Measurements from ENCODE around the gene ABT1.
"Not testable (repeated sequence)": the region's sequence is repeated elsewhere in the genome, so short reads cannot be mapped to it uniquely, and the experiment has no call there.

The ABT1 gene

DNA sequence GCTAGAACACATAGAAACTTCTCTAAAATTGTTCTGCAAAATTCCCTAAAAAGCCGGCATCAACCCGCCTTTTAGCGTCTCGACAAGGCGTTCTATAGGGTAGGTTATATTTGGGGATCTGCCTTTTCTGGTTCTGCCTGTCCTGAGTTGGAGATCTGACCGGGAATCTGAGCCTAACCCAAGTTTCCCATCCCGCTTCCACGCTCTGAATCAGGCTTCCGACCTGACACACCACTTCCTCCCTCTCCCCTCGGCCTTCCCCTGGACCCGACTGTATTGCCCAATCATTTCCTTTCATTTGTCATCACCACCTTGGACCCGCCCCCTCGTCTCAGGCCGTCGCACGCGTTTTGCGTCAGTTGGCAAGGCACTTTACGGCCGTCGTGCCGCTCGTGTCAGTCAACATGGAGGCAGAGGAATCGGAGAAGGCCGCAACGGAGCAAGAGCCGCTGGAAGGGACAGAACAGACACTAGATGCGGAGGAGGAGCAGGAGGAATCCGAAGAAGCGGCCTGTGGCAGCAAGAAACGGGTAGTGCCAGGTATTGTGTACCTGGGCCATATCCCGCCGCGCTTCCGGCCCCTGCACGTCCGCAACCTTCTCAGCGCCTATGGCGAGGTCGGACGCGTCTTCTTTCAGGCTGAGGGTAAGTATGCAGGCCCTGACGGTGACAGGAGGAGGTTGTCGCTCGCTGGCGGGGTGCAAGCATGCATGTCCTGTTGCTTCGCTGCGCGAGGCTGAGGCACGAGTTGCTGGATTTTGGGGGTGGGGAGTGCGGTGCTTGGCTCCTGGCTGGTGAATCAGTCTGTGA is at the start of gene ABT1:
ABT1 (plus strand) TSS at position 375 of the 810 bp plus-strand sequence; CDS start at position 405, 30 bp downstream.
- peak; percentile 99 for DNase-seq

- DNase-seq, result not testable (repeated sequence)
Observed at GRCh38 chr6:26547363-26547762, 49.4 kb upstream of the ABT1 start.

GRCh38 chr6:26550250-26550993 is 46.3 kb upstream of the ABT1 start:
- DNase-seq, result peak; percentile 57

DNA sequence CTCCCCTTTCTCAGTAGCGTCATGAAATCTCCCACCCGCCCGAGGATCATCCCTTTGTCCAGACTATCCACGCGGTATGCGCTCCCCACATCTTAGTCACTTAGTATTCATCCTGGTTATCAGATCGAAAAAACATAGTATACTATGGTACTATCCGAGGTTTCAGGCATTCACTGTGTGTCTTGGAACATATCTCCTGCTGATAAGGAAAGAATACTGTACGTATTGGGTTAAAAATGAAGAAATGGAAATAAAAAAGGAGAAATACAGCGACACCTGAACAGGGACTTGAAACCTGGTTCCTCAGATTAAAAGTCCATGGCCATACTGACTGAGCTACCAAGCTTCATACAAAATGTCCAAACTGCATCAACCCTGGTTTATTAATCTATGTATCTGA is 44.5 kb upstream of the ABT1 start:
- no peak for DNase-seq

DNA sequence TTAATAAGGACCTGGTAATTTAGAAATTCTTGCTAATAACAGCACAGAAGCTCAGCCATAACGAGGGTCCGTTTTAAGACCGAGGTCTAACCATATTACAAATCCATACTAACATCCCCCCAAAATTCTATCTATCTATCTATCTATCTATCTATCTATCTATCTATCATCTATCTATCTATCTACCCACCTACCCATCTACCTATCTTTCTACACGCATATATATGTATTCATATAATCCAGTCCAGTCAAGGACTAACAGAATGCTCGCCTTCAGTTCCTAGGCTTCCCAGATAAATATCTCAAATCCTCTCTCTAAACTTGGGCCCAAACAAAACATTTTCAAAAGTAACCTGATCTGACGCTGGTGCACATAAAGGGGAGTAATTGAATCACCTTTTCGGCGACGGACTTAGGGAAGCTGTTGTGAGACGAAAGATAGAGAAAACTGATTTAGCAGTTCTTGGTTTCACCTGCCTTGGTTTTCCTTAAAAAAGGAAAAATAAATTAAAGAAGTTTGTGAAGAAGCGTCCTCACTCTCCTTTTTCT is 44.0 kb upstream of the ABT1 start:
- no peak for DNase-seq

DNA sequence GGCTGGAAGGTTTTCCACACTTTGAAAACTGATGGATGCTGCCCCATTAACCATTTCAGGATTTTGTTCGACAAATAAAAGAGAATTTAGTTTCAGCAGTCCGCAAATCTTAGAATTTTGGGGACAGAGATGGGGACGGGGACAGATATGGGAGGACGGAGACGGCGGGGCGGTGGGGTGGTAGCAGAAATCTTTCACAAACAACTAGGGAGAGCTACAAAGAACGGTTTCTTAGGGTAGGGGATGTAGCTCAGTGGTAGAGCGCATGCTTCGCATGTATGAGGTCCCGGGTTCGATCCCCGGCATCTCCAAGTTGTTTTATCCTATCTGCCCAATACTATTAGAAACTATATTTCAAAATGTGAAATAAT is 43.5 kb upstream of the ABT1 start:
- DNase-seq, result peak; percentile 75

DNA sequence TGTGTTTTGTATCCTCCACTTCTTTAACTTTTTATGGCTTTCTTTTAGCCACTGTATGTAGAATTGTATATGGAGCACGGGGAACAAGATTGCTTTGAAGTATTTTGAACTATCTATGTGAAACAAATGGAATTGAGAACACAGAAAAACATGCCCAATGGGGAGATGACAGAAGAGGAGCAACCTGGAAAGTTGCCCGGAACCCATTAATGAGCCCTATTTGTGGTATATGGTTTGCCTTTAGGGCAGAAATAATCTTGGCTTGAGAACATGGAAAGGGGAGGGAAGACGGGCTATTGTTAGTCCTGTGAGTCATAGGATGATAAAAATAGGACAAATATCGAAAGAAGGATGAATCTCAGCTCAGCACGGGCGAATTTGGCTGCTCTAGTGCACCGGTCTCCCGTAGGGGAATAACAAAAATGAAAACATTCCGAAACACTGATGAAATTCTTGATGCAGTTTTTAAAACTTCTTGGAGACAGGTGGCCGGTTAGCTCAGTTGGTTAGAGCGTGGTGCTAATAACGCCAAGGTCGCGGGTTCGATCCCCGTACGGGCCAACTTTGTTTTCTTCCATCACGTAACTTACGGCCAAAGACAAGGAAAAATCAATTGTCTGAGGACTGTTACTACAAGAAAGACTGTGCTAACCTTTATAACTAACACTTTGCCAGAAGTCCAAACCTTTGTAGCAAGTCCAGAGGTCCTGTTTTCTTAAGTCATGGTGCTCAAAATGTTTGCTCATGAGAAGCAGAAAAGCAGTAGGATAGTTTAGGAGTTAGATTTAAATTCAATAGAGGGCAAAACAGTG is 42.9 kb upstream of the ABT1 start:
- DNase-seq, result peak; percentile 95

- no peak for DNase-seq
Observed at GRCh38 chr6:26554447-26554696, 42.4 kb upstream of the ABT1 start.

DNA sequence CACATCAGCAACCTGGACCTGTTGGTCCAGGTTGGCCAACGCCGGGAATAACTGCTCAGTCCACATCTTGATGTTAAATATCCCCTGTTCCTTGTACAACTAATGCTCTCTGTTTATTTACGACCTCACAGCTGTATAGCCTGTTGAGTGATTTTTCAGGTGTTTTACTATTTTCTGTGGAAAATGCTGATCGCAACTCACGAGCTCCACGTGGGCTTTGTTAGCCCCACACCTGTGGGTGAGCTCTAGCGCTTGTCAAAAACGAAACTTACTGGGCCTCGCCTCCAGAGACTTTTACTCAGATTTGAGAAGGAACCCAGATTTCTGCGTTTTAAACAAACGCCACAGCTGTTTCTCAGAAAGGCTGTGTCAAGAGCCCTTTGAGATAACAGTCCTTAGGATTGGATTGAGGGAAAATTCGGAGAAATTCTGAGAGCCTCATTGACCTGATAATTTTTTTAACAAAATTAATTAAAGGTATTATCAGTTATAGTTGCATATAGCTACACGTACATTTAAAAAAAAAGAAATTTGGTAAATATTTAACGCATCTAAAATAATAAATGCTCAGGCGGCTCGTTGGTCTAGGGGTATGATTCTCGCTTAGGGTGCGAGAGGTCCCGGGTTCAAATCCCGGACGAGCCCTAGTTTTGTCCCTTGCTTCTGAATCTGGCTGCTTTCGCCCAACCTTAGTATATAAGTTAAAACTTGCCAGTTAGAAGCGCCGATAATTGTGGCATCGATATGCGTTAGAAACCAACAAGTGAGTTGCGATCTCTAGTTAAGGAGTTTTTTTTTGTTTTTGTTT is 41.9 kb upstream of the ABT1 start:
- DNase-seq, result peak; percentile 83

GRCh38 chr6:26555505-26556262 is 41.1 kb upstream of the ABT1 start:
- DNase-seq, result peak; percentile 32

GRCh38 chr6:26556263-26557070 is 40.3 kb upstream of the ABT1 start:
- peak; percentile 97 for DNase-seq

GRCh38 chr6:26561533-26562466 is 35.0 kb upstream of the ABT1 start:
- DNase-seq, result no peak

DNA sequence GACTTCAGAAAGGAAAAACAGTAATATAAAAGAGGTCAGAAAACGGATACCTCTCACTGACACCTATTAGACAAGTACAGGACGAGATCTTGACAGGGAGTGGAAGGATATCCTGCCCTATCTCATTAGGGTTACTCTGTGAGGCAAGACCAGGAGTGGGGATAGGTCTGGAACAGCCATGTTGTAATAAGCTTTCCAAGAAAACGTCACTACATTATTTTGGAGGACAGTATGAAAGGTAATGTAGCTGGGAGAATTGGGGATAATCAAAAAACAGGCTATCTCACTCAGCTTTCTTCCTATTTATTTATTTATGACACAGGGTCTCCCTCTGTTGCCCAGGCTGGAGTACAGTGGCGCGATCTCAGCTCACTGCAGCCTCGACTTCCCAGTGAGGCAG is 33.3 kb upstream of the ABT1 start:
- DNase-seq, result no peak

DNA sequence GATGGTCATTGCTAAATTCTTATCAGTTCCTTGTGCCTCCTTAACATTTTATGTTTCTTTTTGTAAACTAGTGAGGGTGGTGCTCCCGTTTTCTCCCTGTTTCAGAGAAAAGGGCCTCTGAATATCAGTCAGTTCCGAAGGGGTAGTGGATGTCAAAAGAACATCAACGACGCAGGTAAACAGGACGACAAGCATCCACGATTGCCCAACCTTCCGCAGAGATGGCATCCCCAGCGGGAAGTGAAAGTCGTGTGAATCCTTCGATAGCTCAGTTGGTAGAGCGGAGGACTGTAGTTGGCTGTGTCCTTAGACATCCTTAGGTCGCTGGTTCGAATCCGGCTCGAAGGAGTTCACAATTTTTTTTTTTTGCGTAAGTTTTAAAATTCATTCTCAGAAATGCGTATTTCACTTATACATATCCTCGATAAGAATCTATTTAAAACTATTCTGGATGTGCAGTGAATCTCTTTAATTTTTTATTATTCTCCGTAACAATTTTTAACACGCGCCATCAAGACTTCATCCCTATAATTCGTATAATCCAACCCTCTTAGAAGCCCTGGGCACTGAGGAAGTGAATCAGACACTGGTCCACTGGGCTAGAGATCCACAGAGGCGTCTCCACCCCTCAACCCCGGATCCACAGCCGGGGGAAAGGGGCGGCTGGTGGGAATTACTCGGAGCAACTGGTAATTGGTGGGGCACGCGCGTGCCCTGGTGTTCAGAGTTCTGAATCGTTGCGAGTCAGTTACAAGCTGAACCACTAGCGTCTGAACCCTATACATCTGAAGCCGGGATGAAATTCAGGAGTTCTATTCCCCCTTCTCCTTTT is 27.9 kb upstream of the ABT1 start:
- DNase-seq, result peak; percentile 92

GRCh38 chr6:26569433-26569764 is 27.4 kb upstream of the ABT1 start:
- no peak for DNase-seq

DNA sequence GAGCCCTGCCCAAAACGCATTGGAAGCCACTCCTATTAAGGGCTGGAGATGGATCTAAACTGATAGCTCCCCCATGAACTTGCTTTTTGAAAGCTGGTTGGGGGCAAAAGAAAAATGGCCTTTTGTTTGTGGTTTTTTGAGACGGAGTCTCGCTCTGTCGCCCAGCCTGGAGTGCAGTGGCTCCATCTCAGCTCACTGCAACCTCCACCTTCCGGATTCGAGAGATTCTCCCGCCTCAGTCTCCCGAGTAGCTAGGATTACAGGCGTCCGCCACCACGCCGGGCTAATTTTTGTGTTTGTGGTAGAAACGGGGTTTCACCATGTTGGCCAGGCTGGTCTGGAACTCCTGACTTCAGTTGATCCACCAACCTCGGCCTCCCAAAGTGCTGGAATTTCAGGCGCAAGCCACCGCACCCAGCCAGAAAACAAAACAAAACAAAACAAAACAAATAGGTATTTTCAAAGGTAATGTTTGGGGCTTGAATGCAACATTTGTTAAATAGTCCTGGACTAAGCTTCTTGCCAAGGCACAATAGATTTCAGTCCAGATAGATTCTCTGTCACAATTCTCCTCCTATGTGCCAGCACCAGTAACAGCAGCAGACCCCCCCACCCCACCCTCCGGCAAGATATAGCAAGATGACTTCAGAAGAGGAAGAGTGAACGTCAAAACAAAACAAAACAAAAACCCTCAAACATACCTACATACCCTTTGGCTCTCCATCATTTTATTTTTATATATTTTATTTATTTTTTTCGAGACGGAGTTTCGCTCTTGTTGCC is 26.5 kb upstream of the ABT1 start:
- DNase-seq, result no peak

DNA sequence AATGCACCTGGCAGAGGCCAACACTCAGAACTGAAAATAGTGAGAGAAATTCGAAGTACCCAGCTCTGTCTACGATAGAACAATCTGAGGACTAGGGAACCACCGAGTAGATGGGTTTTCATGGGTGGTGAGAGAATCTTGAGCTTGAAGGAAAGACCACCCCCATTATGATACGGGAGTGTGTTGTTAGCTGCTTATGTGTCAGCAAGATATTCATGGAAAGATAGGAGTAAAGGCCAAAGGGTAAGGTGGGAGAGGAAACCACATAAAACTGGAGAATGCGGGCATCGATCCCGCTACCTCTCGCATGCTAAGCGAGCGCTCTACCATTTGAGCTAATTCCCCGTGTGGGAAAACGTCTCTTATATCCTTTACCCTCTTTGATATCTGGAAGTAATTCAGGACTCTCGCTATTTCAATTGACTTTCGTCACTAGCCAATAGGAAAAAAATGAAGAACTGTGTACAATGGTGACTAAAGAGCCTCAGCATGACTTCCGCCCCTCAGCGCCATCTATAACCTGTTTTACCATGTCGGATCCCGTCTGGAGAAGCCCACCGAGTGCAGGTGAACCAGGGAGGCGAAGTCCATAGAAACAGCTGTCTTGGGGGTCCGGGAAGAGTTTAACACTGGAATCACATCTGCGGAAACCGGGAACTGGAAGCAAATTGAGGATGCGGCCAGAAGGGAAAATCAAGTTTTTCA is 25.0 kb upstream of the ABT1 start:
- DNase-seq, result peak; percentile 93
